ENCODE data around the gene CYB5B.

The CYB5B gene

GRCh38 chr16:69402439-69402838 is 22.0 kb upstream of the CYB5B start:
- H3K4me3 ChIP-seq (ENCODE audit: severe bottlenecking) = no peak overlapping the region
- ATAC-seq (ENCODE audit: low read depth) (no peak), DNase-seq (ENCODE audit: low spot score) (no peak)
- H3K27ac ChIP-seq (ENCODE audit: poor library complexity, severe bottlenecking) = no peak overlapping the region
- H3K27me3 ChIP-seq (ENCODE audit: insufficient read depth, poor library complexity, severe bottlenecking) = no peaks in the 10 kb centered on the region
- H3K9me3 ChIP-seq (ENCODE audit: severe bottlenecking) = no peaks in the 10 kb centered on the region
- TF ChIP-seq, protein P1, sequence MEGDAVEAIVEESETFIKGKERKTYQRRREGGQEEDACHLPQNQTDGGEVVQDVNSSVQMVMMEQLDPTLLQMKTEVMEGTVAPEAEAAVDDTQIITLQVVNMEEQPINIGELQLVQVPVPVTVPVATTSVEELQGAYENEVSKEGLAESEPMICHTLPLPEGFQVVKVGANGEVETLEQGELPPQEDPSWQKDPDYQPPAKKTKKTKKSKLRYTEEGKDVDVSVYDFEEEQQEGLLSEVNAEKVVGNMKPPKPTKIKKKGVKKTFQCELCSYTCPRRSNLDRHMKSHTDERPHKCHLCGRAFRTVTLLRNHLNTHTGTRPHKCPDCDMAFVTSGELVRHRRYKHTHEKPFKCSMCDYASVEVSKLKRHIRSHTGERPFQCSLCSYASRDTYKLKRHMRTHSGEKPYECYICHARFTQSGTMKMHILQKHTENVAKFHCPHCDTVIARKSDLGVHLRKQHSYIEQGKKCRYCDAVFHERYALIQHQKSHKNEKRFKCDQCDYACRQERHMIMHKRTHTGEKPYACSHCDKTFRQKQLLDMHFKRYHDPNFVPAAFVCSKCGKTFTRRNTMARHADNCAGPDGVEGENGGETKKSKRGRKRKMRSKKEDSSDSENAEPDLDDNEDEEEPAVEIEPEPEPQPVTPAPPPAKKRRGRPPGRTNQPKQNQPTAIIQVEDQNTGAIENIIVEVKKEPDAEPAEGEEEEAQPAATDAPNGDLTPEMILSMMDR (IDR thresholded peaks at IDR 0.05; ENCODE audit: poor library complexity, severe bottlenecking) = no peak
- H3K36me3 ChIP-seq (ENCODE audit: low read depth) = no peaks in the 10 kb centered on the region
- H3K4me1 ChIP-seq (ENCODE audit: insufficient read depth, poor library complexity, severe bottlenecking) = peaks cover 43% of the 10 kb centered on the region

GRCh38 chr16:69404275-69404805 is 20.1 kb upstream of the CYB5B start:
- Histone ChIP-seq H3K9me3 (ENCODE audit: severe bottlenecking) (no peaks in the 10 kb centered on the region), H3K4me1 (ENCODE audit: insufficient read depth, poor library complexity, severe bottlenecking) (peaks cover 41% of the 10 kb centered on the region), H3K36me3 (ENCODE audit: low read depth) (no peaks in the 10 kb centered on the region), H3K27me3 (ENCODE audit: insufficient read depth, poor library complexity, severe bottlenecking) (no peaks in the 10 kb centered on the region), H3K27ac (ENCODE audit: poor library complexity, severe bottlenecking) (peak overlapping the region; percentile 52), H3K4me3 (ENCODE audit: severe bottlenecking) (no peak overlapping the region)
- DNase-seq (ENCODE audit: low spot score) (no peak), ATAC-seq (ENCODE audit: low read depth) (peak; percentile 78)
- TF ChIP-seq, protein P1 (IDR thresholded peaks at IDR 0.05; ENCODE audit: poor library complexity, severe bottlenecking) = no peak

- peaks cover 45% of the 10 kb centered on the region for H3K4me1 ChIP-seq (ENCODE audit: insufficient read depth, poor library complexity, severe bottlenecking)
- H3K36me3 ChIP-seq (ENCODE audit: low read depth) = no peaks in the 10 kb centered on the region
- H3K27me3 ChIP-seq (ENCODE audit: insufficient read depth, poor library complexity, severe bottlenecking) = no peaks in the 10 kb centered on the region
- DNase-seq (ENCODE audit: low spot score) (no peak), ATAC-seq (ENCODE audit: low read depth) (no peak)
- H3K27ac ChIP-seq (ENCODE audit: poor library complexity, severe bottlenecking) = peak overlapping the region; percentile 52
- no peaks in the 10 kb centered on the region for H3K9me3 ChIP-seq (ENCODE audit: severe bottlenecking)
- H3K4me3 ChIP-seq (ENCODE audit: severe bottlenecking) = no peak overlapping the region
- TF ChIP-seq, protein P1 (IDR thresholded peaks at IDR 0.05; ENCODE audit: poor library complexity, severe bottlenecking) = no peak
Observed at GRCh38 chr16:69405326-69405725, 19.1 kb upstream of the CYB5B start.

- Histone ChIP-seq H3K27me3 (ENCODE audit: insufficient read depth, poor library complexity, severe bottlenecking) (no peaks in the 10 kb centered on the region), H3K9me3 (ENCODE audit: severe bottlenecking) (no peaks in the 10 kb centered on the region), H3K36me3 (ENCODE audit: low read depth) (no peaks in the 10 kb centered on the region), H3K27ac (ENCODE audit: poor library complexity, severe bottlenecking) (peak overlapping the region; percentile 52), H3K4me3 (ENCODE audit: severe bottlenecking) (no peak overlapping the region), H3K4me1 (ENCODE audit: insufficient read depth, poor library complexity, severe bottlenecking) (peaks cover 50% of the 10 kb centered on the region)
- TF ChIP-seq, protein P1 (IDR thresholded peaks at IDR 0.05; ENCODE audit: poor library complexity, severe bottlenecking) = no peak
- ATAC-seq (ENCODE audit: low read depth) = no peak
- no peak for DNase-seq (ENCODE audit: low spot score)
Observed at GRCh38 chr16:69405757-69406156, 18.7 kb upstream of the CYB5B start.

- H3K27me3 ChIP-seq (ENCODE audit: insufficient read depth, poor library complexity, severe bottlenecking) = no peaks in the 10 kb centered on the region
- no peaks in the 10 kb centered on the region for H3K9me3 ChIP-seq (ENCODE audit: severe bottlenecking)
- DNase-seq (ENCODE audit: low spot score) = no peak
- H3K4me1 ChIP-seq (ENCODE audit: insufficient read depth, poor library complexity, severe bottlenecking) = peaks cover 50% of the 10 kb centered on the region
- no peak overlapping the region for H3K4me3 ChIP-seq (ENCODE audit: severe bottlenecking)
- ATAC-seq (ENCODE audit: low read depth) = no peak; the same call in 2 of the 3 replicates
- no peaks in the 10 kb centered on the region for H3K36me3 ChIP-seq (ENCODE audit: low read depth)
- H3K27ac ChIP-seq (ENCODE audit: poor library complexity, severe bottlenecking) = no peak overlapping the region
- TF ChIP-seq, protein P1 (IDR thresholded peaks at IDR 0.05; ENCODE audit: poor library complexity, severe bottlenecking) = no peak
Observed at GRCh38 chr16:69406780-69407331, 17.6 kb upstream of the CYB5B start.
